Breast epithelium (tissue), 3 donors: ENCODE data around the gene DUXA.
"Not testable (repeated sequence)": the region's sequence is repeated elsewhere in the genome, so short reads cannot be mapped to it uniquely, and the experiment has no call there.

Experiments used
- POLR2A ChIP-seq: fragments of 450-650 bp; IDR thresholded peaks from one replicate; pipeline ENCODE4 v1.6.1; 2016; ENCODE audit warnings: antibody characterized with exemption, mild to moderate bottlenecking, moderate library complexity
- POLR2AphosphoS5 ChIP-seq, 3 donors: sonication (generic); formaldehyde crosslinking; IDR thresholded peaks; one replicate each; pipeline ENCODE4 v1.6.1; 2017; ENCODE audit warnings: antibody characterized with exemption in 3 of 3
- TF ChIP-seq, protein P1 (sequence below), 3 donors: fragments of 450-650 bp; IDR thresholded peaks; one replicate each; pipeline ENCODE4 v1.5.1; 2016 to 2017; ENCODE audit warnings: antibody characterized with exemption in 3 of 3, mild to moderate bottlenecking in 3 of 3, moderate library complexity in 3 of 3

DNA sequence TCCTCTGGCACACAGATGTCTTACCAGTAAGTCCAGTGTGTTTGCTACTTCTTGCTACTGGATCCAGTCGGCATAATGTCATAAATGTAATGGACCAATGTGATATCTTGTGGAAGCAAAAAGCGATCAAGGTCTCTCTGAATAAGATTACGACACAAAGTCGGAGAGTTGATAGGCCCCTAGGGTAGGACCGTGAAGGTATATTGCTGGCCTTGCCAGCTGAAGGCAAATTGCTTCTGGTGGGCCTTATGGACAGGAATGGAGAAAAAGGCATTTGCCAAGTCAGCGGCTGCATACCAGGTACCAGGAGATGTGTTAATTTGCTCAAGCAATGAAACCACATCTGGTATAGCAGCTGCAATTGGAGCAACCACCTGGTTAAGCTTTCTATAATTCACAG, 30.6 kb upstream of the DUXA start:
- TF ChIP-seq, protein P1, sequence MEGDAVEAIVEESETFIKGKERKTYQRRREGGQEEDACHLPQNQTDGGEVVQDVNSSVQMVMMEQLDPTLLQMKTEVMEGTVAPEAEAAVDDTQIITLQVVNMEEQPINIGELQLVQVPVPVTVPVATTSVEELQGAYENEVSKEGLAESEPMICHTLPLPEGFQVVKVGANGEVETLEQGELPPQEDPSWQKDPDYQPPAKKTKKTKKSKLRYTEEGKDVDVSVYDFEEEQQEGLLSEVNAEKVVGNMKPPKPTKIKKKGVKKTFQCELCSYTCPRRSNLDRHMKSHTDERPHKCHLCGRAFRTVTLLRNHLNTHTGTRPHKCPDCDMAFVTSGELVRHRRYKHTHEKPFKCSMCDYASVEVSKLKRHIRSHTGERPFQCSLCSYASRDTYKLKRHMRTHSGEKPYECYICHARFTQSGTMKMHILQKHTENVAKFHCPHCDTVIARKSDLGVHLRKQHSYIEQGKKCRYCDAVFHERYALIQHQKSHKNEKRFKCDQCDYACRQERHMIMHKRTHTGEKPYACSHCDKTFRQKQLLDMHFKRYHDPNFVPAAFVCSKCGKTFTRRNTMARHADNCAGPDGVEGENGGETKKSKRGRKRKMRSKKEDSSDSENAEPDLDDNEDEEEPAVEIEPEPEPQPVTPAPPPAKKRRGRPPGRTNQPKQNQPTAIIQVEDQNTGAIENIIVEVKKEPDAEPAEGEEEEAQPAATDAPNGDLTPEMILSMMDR (IDR thresholded peaks at IDR 0.05): not testable (repeated sequence)
- not testable (repeated sequence) for TF ChIP-seq POLR2A; POLR2AphosphoS5 (IDR thresholded peaks at IDR 0.05)
